Caco-2 (cell line): Measurements from ENCODE around the gene BAZ1A. TPM values are rescaled to one million over a fixed set of nuclear protein-coding genes. Genes with fewer than 3 reads are reported as not detected.

ENCODE experiments used
- BruUV-seq: library from RNA; stranded (reverse); fragments of 400-500 nt; replicated peaks from 2 replicates; lab custom pipeline; 2021; lab: Mats Ljungman, UMichigan
- CTCF ChIA-PET: fragments of 300-600 bp; sonication (Branson Sonifier 250); formaldehyde crosslinking; loops from one replicate; lab custom pipeline; 2022; ENCODE audit warnings: antibody characterized with exemption; lab: Charles Lee
- POLR2A ChIA-PET: fragments of 300-600 bp; sonication (Branson Sonifier 250); formaldehyde crosslinking; loops from one replicate; lab custom pipeline; 2022; ENCODE audit warnings: antibody characterized with exemption; lab: Charles Lee
- DNase-seq, 2 experiments: peaks; one replicate each; pipeline versions ENCODE4 v3.0.0 to v3.0.0-alpha.2; 2020 to 2022
- H3K27me3 ChIP-seq: replicated peaks from 2 replicates; pipeline ENCODE4 v1.6.0; 2011; ENCODE audit warnings: low read length; ENCODE audit not compliant: control insufficient read depth, insufficient read depth
- H3K36me3 ChIP-seq: 2 replicates; pipeline ENCODE4 v1.5.1; 2011; ENCODE audit warnings: low read length; ENCODE audit not compliant: control insufficient read depth, insufficient read depth
- H3K4me1 ChIP-seq: fragments of 250-450 bp; sonication (Bioruptor Pico); 2 replicates; pipeline ENCODE4 v1.5.1; 2020; ENCODE audit warnings: mild to moderate bottlenecking
- H3K4me3 ChIP-seq: 2 replicates; pipeline ENCODE4 v1.5.1; 2011; ENCODE audit warnings: low read depth, mild to moderate bottlenecking, control low read depth, low read length
- H3K9me3 ChIP-seq: fragments of 250-450 bp; sonication (Bioruptor Pico); 2 replicates; pipeline ENCODE4 v1.5.1; 2020; ENCODE audit warnings: mild to moderate bottlenecking, moderate library complexity
- H3K27ac Mint-ChIP-seq: one replicate; pipeline ENCODE4 v1.8.0; 2022; ENCODE audit warnings: mixed read lengths; ENCODE audit not compliant: unreplicated experiment
- H3K27me3 Mint-ChIP-seq: one replicate; pipeline ENCODE4 v1.8.0; 2022; ENCODE audit warnings: mixed read lengths; ENCODE audit not compliant: insufficient read depth, unreplicated experiment
- H3K36me3 Mint-ChIP-seq: one replicate; pipeline ENCODE4 v1.8.0; 2022; ENCODE audit warnings: mild to moderate bottlenecking, mixed read lengths; ENCODE audit not compliant: insufficient read depth, unreplicated experiment
- H3K4me1 Mint-ChIP-seq: one replicate; pipeline ENCODE4 v1.8.0; 2022; ENCODE audit warnings: low read depth, mixed read lengths; ENCODE audit not compliant: unreplicated experiment
- H3K4me3 Mint-ChIP-seq: one replicate; pipeline ENCODE4 v1.8.0; 2022; ENCODE audit warnings: mild to moderate bottlenecking, moderate library complexity, mixed read lengths; ENCODE audit not compliant: unreplicated experiment
- H3K9me3 Mint-ChIP-seq: one replicate; pipeline ENCODE4 v1.8.0; 2022; ENCODE audit warnings: mixed read lengths; ENCODE audit not compliant: unreplicated experiment
- CTCF ChIP-seq, 2 experiments: fragments of 200-600 bp in 1 of 2; IDR thresholded peaks; 1 replicate in 1 of 2; 2 replicates in 1 of 2; pipeline versions ENCODE4 v1.5.1 to v1.8.0; 2011 to 2022; ENCODE audit warnings: antibody characterized with exemption in 1 of 2, control low read depth in 1 of 2, inconsistent platforms in 1 of 2, low read depth in 1 of 2, low read length in 1 of 2, mild to moderate bottlenecking in 1 of 2, moderate library complexity in 1 of 2; ENCODE audit not compliant: insufficient read depth in 1 of 2, severe bottlenecking in 1 of 2, unreplicated experiment in 1 of 2
- intact Hi-C: fragments of 100-400 bp; cut with micrococcal nuclease; formaldehyde crosslinking; loops from one replicate; pipeline ENCODE4 v1.10.0; 2022; ENCODE audit not compliant: unreplicated experiment
- total RNA-seq: library from RNA; stranded (reverse); gene quantifications from 2 replicates; pipeline ENCODE4 v1.2.3, GENCODE V29; 2022

BAZ1A gene
- total RNA-seq, 1 experiment from 2014 or later = 26.1 TPM

- H3K9me3 Mint-ChIP-seq = no peaks in the 10 kb centered on the region
- Histone ChIP-seq H3K9me3 (no peaks in the 10 kb centered on the region), H3K36me3 (no peaks in the 10 kb centered on the region), H3K4me1 (no peaks in the 10 kb centered on the region), H3K4me3 (no peak overlapping the region), H3K27me3 (no peaks in the 10 kb centered on the region)
- BruUV-seq = no TSS peak
- ChIA-PET CTCF (interaction anchor here (0.6 kb wide), 1 partner anchor 1697 kb away, joined by 3 read pairs; no protein-coding TSS in a partner anchor), POLR2A (no interaction called here)
- H3K27ac Mint-ChIP-seq = no peak overlapping the region
- H3K27me3 Mint-ChIP-seq = no peaks in the 10 kb centered on the region
- DNase-seq = no peak
- H3K4me3 Mint-ChIP-seq = no peak overlapping the region
- intact Hi-C loops = no loop called here
- no peaks in the 10 kb centered on the region for H3K4me1 Mint-ChIP-seq
- H3K36me3 Mint-ChIP-seq = peaks cover 49% of the 10 kb centered on the region
- TF ChIP-seq CTCF (IDR thresholded peaks at IDR 0.05; ENCODE audit: insufficient read depth in 1 of 2, low read depth in 1 of 2, low read length in 1 of 2, severe bottlenecking in 1 of 2, unreplicated experiment in 1 of 2) = no peak
These were observed 50.9 kb downstream of the BAZ1A start for GRCh38 chr14:34824256-34824655.

- Mint-ChIP-seq H3K27me3 (no peaks in the 10 kb centered on the region), H3K36me3 (peaks cover 16% of the 10 kb centered on the region), H3K4me3 (no peak overlapping the region), H3K27ac (peak overlapping the region; percentile 48), H3K9me3 (no peaks in the 10 kb centered on the region), H3K4me1 (peaks cover under 1% of the 10 kb centered on the region)
- intact Hi-C loops = no loop called here
- Histone ChIP-seq H3K27me3 (no peaks in the 10 kb centered on the region), H3K4me1 (no peaks in the 10 kb centered on the region), H3K36me3 (no peaks in the 10 kb centered on the region), H3K4me3 (no peak overlapping the region), H3K9me3 (no peaks in the 10 kb centered on the region)
- no peak for DNase-seq
- CTCF ChIA-PET = no interaction called here
- TF ChIP-seq CTCF (IDR thresholded peaks at IDR 0.05; ENCODE audit: insufficient read depth in 1 of 2, low read depth in 1 of 2, low read length in 1 of 2, severe bottlenecking in 1 of 2, unreplicated experiment in 1 of 2) = no peak
- POLR2A ChIA-PET = no interaction called here
- BruUV-seq = no TSS peak
These were observed 57.4 kb downstream of the BAZ1A start for GRCh38 chr14:34817768-34818167.

GRCh38 chr14:34810028-34810427, 65.1 kb downstream of the BAZ1A start:
- no peaks in the 10 kb centered on the region for H3K36me3 ChIP-seq
- H3K27ac Mint-ChIP-seq = no peak overlapping the region
- no peak for DNase-seq
- no peaks in the 10 kb centered on the region for H3K4me1 ChIP-seq
- BruUV-seq = no TSS peak
- intact Hi-C loops = no loop called here
- CTCF ChIA-PET = no interaction called here
- no peaks in the 10 kb centered on the region for H3K27me3 ChIP-seq
- H3K27me3 Mint-ChIP-seq = no peaks in the 10 kb centered on the region
- POLR2A ChIA-PET = no interaction called here
- no peak overlapping the region for H3K4me3 ChIP-seq
- TF ChIP-seq CTCF (IDR thresholded peaks at IDR 0.05; ENCODE audit: insufficient read depth in 1 of 2, low read depth in 1 of 2, low read length in 1 of 2, severe bottlenecking in 1 of 2, unreplicated experiment in 1 of 2) = no peak
- H3K9me3 ChIP-seq = no peaks in the 10 kb centered on the region
- H3K4me1 Mint-ChIP-seq = peaks cover 7% of the 10 kb centered on the region
- H3K9me3 Mint-ChIP-seq = peaks cover 11% of the 10 kb centered on the region
- peaks cover 28% of the 10 kb centered on the region for H3K36me3 Mint-ChIP-seq
- no peak overlapping the region for H3K4me3 Mint-ChIP-seq
